B cell (primary cell): ENCODE results near the gene ZFYVE21.

Experiments
- CTCF ChIP-seq: fragments of 200-600 bp; IDR thresholded peaks from one replicate; pipeline ENCODE4 v1.8.0; 2022; ENCODE audit warnings: antibody characterized with exemption, mild to moderate bottlenecking
- EZH2 ChIP-seq: IDR thresholded peaks from 2 replicates; pipeline ENCODE4 v1.6.1; 2012; ENCODE audit warnings: borderline replicate concordance, low read depth, mild to moderate bottlenecking, moderate library complexity, low read length; ENCODE audit not compliant: insufficient read depth, poor library complexity, severe bottlenecking

GRCh38 chr14:103727313-103727980, 11.8 kb downstream of the ZFYVE21 start:
- TF ChIP-seq CTCF (no peak), EZH2 (no peak)
